ENCODE measurements around the gene EGLN3.
"Not testable (repeated sequence)": the region's sequence is repeated elsewhere in the genome, so short reads cannot be mapped to it uniquely, and the experiment has no call there.

EGLN3 gene

GRCh38 chr14:33950320-33951182 lies at the start of gene EGLN3:
Gene EGLN3 (minus strand): TSS chr14:33951074. CDS start chr14:33950752, 322 bp downstream.
- peak; percentile 7 to 33 for DNase-seq (ENCODE audit: low read depth in 1 of 2, low spot score in 1 of 2)

GRCh38 chr14:34000396-34000795 lies 49.5 kb upstream of the EGLN3 start:
- DNase-seq (ENCODE audit: low read depth in 1 of 2, low spot score in 1 of 2): no peak

GRCh38 chr14:33999771-34000291 lies 49.0 kb upstream of the EGLN3 start:
- DNase-seq (ENCODE audit: low read depth in 1 of 2, low spot score in 1 of 2): no peak

- DNase-seq (ENCODE audit: low read depth in 1 of 2, low spot score in 1 of 2): no peak
These were observed 46.7 kb upstream of the EGLN3 start for GRCh38 chr14:33997611-33998010.

- DNase-seq (ENCODE audit: low read depth in 1 of 2, low spot score in 1 of 2): no peak
These were observed 45.6 kb upstream of the EGLN3 start for GRCh38 chr14:33996462-33996861.

GRCh38 chr14:33993246-33993645 lies 42.4 kb upstream of the EGLN3 start:
- no peak for DNase-seq (ENCODE audit: low read depth in 1 of 2, low spot score in 1 of 2)

GRCh38 chr14:33992274-33993007 lies 41.6 kb upstream of the EGLN3 start:
- DNase-seq (ENCODE audit: low read depth in 1 of 2, low spot score in 1 of 2): no peak

GRCh38 chr14:33990790-33991189 lies 39.9 kb upstream of the EGLN3 start:
- DNase-seq (ENCODE audit: low read depth in 1 of 2, low spot score in 1 of 2): no peak

- no peak for DNase-seq (ENCODE audit: low read depth in 1 of 2, low spot score in 1 of 2)
These were observed 36.7 kb upstream of the EGLN3 start for GRCh38 chr14:33987565-33988080.

GRCh38 chr14:33986804-33987203 lies 35.9 kb upstream of the EGLN3 start:
- DNase-seq (ENCODE audit: low read depth in 1 of 2, low spot score in 1 of 2): no peak

- no peak for DNase-seq (ENCODE audit: low read depth in 1 of 2, low spot score in 1 of 2)
These were observed 34.4 kb upstream of the EGLN3 start for GRCh38 chr14:33985242-33985641.

- no peak for DNase-seq (ENCODE audit: low read depth in 1 of 2, low spot score in 1 of 2)
These were observed 28.9 kb upstream of the EGLN3 start for GRCh38 chr14:33979613-33980276.

GRCh38 chr14:33978892-33979612 lies 28.2 kb upstream of the EGLN3 start:
- no peak for DNase-seq (ENCODE audit: low read depth in 1 of 2, low spot score in 1 of 2)

- no peak for DNase-seq (ENCODE audit: low read depth in 1 of 2, low spot score in 1 of 2)
These were observed 21.8 kb upstream of the EGLN3 start for GRCh38 chr14:33972583-33973081.

- DNase-seq (ENCODE audit: low read depth in 1 of 2, low spot score in 1 of 2): not testable (repeated sequence)
These were observed 19.0 kb upstream of the EGLN3 start for GRCh38 chr14:33969846-33970245.

GRCh38 chr14:33968722-33969121 lies 17.8 kb upstream of the EGLN3 start:
- no peak for DNase-seq (ENCODE audit: low read depth in 1 of 2, low spot score in 1 of 2)

- DNase-seq (ENCODE audit: low read depth in 1 of 2, low spot score in 1 of 2): no peak
These were observed 16.3 kb upstream of the EGLN3 start for GRCh38 chr14:33967138-33967537.

- DNase-seq (ENCODE audit: low read depth in 1 of 2, low spot score in 1 of 2): no peak
These were observed 15.4 kb upstream of the EGLN3 start for GRCh38 chr14:33966276-33966675.

GRCh38 chr14:33964599-33965317 lies 13.9 kb upstream of the EGLN3 start:
- DNase-seq (ENCODE audit: low read depth in 1 of 2, low spot score in 1 of 2): no peak

- DNase-seq (ENCODE audit: low read depth in 1 of 2, low spot score in 1 of 2): no peak
These were observed 13.0 kb upstream of the EGLN3 start for GRCh38 chr14:33963892-33964291.
